SU-DHL-6 (cell line): Measurements from ENCODE around the gene MRPL33.

ENCODE experiments used
- H2AFZ ChIP-seq: fragments of 200-600 bp; sonication (generic); 2 replicates; pipeline ENCODE4 v1.6.1; 2014; ENCODE audit warnings: low read depth, mild to moderate bottlenecking, moderate library complexity, mixed read lengths, antibody characterized with exemption, low read length; ENCODE audit not compliant: severe bottlenecking
- H3F3A ChIP-seq: fragments of 200-600 bp; shearing (Covaris generic); 2 replicates; pipeline ENCODE4 v1.6.0; 2016; ENCODE audit warnings: antibody characterized with exemption, mild to moderate bottlenecking; ENCODE audit not compliant: insufficient read depth
- H3K27ac ChIP-seq: fragments of 200-600 bp; sonication (generic); 2 replicates; pipeline ENCODE4 v1.5.1; 2016; ENCODE audit warnings: low read depth, mild to moderate bottlenecking, low read length, moderate library complexity, mixed read lengths
- H3K27me3 ChIP-seq: fragments of 200-600 bp; sonication (generic), shearing (Covaris generic); 2 replicates; pipeline ENCODE4 v1.6.0; 2014; ENCODE audit warnings: mild to moderate bottlenecking, low read length
- H3K36me3 ChIP-seq: fragments of 200-600 bp; sonication (generic); 2 replicates; pipeline ENCODE4 v1.6.1; 2014; ENCODE audit warnings: mild to moderate bottlenecking, low read length, mixed read lengths
- H3K4me2 ChIP-seq: fragments of 300-600, 200-600 bp; shearing (Covaris generic), sonication (generic); 2 replicates; pipeline ENCODE4 v1.6.0; 2014; ENCODE audit warnings: low read length, low read depth, mild to moderate bottlenecking; ENCODE audit not compliant: poor library complexity, severe bottlenecking
- H3K4me3 ChIP-seq: fragments of 200-600 bp; sonication (generic); 2 replicates; pipeline ENCODE4 v1.5.1; 2014; ENCODE audit warnings: antibody characterized with exemption, low read length, mild to moderate bottlenecking, mixed read lengths; ENCODE audit not compliant: insufficient read depth, poor library complexity, severe bottlenecking
- H3K79me2 ChIP-seq: fragments of 200-600 bp; sonication (generic); 2 replicates; pipeline ENCODE4 v1.6.1; 2014; ENCODE audit warnings: mild to moderate bottlenecking, low read length, moderate library complexity; ENCODE audit not compliant: insufficient read depth
- H3K9ac ChIP-seq: fragments of 200-600 bp; sonication (generic); 2 replicates; pipeline ENCODE4 v1.7.0; 2014; ENCODE audit warnings: mild to moderate bottlenecking, low read length
- H3K9me2 ChIP-seq: fragments of 200-600 bp; sonication (generic); replicated peaks from 2 replicates; pipeline ENCODE4 v1.6.1; 2014; ENCODE audit warnings: low read length; ENCODE audit not compliant: insufficient read depth
- H3K9me3 ChIP-seq: fragments of 200-600 bp; sonication (generic); 2 replicates; pipeline ENCODE4 v1.6.1; 2014; ENCODE audit warnings: low read length, mixed read lengths; ENCODE audit not compliant: insufficient read depth
- H4K20me1 ChIP-seq: fragments of 200-600 bp; sonication (generic); 2 replicates; pipeline ENCODE4 v1.6.1; 2014; ENCODE audit warnings: low read depth, mild to moderate bottlenecking, antibody characterized with exemption, low read length, moderate library complexity, mixed read lengths
- CTCF ChIP-seq: fragments of 200-600 bp; sonication (generic); IDR thresholded peaks from one replicate; pipeline ENCODE4 v1.5.1; 2017; ENCODE audit warnings: antibody characterized with exemption, mild to moderate bottlenecking, low read length, moderate library complexity; ENCODE audit not compliant: insufficient read depth, poor library complexity, severe bottlenecking
- EZH2phosphoT487 ChIP-seq: fragments of 200-600 bp; sonication (generic), shearing (Covaris generic); conservative IDR thresholded peaks from 2 replicates; pipeline ENCODE4 v1.6.1; 2018; ENCODE audit warnings: mild to moderate bottlenecking, antibody characterized with exemption, low read length, moderate library complexity, mixed read lengths

The MRPL33 gene

GRCh38 chr2:27797841-27798240 lies 26.3 kb downstream of the MRPL33 start:
- Histone ChIP-seq H3K9me3 (no peaks in the 10 kb centered on the region), H3K79me2 (no peaks in the 10 kb centered on the region), H3K27ac (no peak overlapping the region), H3K4me3 (no peak overlapping the region), H4K20me1 (no peaks in the 10 kb centered on the region), H3K4me2 (no peak overlapping the region), H3K9me2 (no peaks in the 10 kb centered on the region), H2AFZ (no peak overlapping the region), H3F3A (no peaks in the 10 kb centered on the region), H3K36me3 (no peaks in the 10 kb centered on the region), H3K9ac (no peak overlapping the region), H3K27me3 (no peaks in the 10 kb centered on the region)
- no peak for TF ChIP-seq EZH2phosphoT487
- TF ChIP-seq CTCF, result no peak

GRCh38 chr2:27798486-27798885 lies 27.0 kb downstream of the MRPL33 start:
- no peaks in the 10 kb centered on the region for H4K20me1 ChIP-seq
- no peak overlapping the region for H3K4me2 ChIP-seq
- H3K9ac ChIP-seq, result no peak overlapping the region
- H3K9me2 ChIP-seq, result no peaks in the 10 kb centered on the region
- H3F3A ChIP-seq, result no peaks in the 10 kb centered on the region
- H2AFZ ChIP-seq, result no peak overlapping the region
- no peaks in the 10 kb centered on the region for H3K9me3 ChIP-seq
- no peaks in the 10 kb centered on the region for H3K79me2 ChIP-seq
- H3K27me3 ChIP-seq, result no peaks in the 10 kb centered on the region
- no peaks in the 10 kb centered on the region for H3K36me3 ChIP-seq
- no peak overlapping the region for H3K27ac ChIP-seq
- TF ChIP-seq CTCF, result no peak
- TF ChIP-seq EZH2phosphoT487, result no peak
- no peak overlapping the region for H3K4me3 ChIP-seq

- H3K27me3 ChIP-seq, result no peaks in the 10 kb centered on the region
- no peaks in the 10 kb centered on the region for H4K20me1 ChIP-seq
- H3F3A ChIP-seq, result no peaks in the 10 kb centered on the region
- H3K4me3 ChIP-seq, result no peak overlapping the region
- H2AFZ ChIP-seq, result no peak overlapping the region
- TF ChIP-seq EZH2phosphoT487 (no peak), CTCF (no peak)
- H3K4me2 ChIP-seq, result no peak overlapping the region
- H3K79me2 ChIP-seq, result no peaks in the 10 kb centered on the region
- no peaks in the 10 kb centered on the region for H3K9me2 ChIP-seq
- H3K27ac ChIP-seq, result no peak overlapping the region
- H3K36me3 ChIP-seq, result no peaks in the 10 kb centered on the region
- no peak overlapping the region for H3K9ac ChIP-seq
- H3K9me3 ChIP-seq, result no peaks in the 10 kb centered on the region
Measured at GRCh38 chr2:27798948-27799645, 27.6 kb downstream of the MRPL33 start.
